K562 (cell line): ENCODE data around the gene EEFSEC. TPM values are rescaled to one million over a fixed set of nuclear protein-coding genes. Genes with fewer than 3 reads are reported as not detected.

Experiments used
- ATAC-seq: fragments of 200-7000 bp; cut with Tn5 transposase; 3 replicates; pipeline ENCODE4 v1.9.1; 2020; ENCODE audit warnings: moderate library complexity
- BruUV-seq: library from RNA; stranded (reverse); fragments of 400-500 nt; replicated peaks from 2 replicates; lab custom pipeline; 2021; lab: Mats Ljungman, UMichigan
- CTCF ChIA-PET: fragments of 300-600 bp; formaldehyde crosslinking; extraction: SDS; loops from one replicate; lab custom pipeline; 2021; ENCODE audit warnings: low intra/inter-chr PET ratio; lab: Yijun Ruan, JAX
- POLR2A ChIA-PET: fragments of 300-600, 350-650 bp; sonication (Branson Sonifier 250); formaldehyde crosslinking; extraction: SDS; loops from one replicate; lab custom pipeline; 2021; ENCODE audit warnings: antibody characterized with exemption, inconsistent platforms; lab: Yijun Ruan, JAX
- DNase-seq, 4 experiments: peaks; one replicate each; pipeline versions ENCODE4 v3.0.0 to v3.0.0-alpha.2; 2011 to 2018; ENCODE audit warnings: low spot score in 3 of 4, mixed read lengths in 3 of 4; ENCODE audit errors: extremely low read depth in 1 of 4
- FAIRE-seq: peaks from 2 replicates; lab custom pipeline; 2011; peaks lifted over from hg19 to GRCh38; lab: Jason Lieb, UNC
- H2AFZ ChIP-seq: 2 replicates; pipeline ENCODE4 v1.6.0; 2011; ENCODE audit warnings: low read depth, low read length, control low read depth, inconsistent platforms
- H3K27ac ChIP-seq: fragments of 200-600 bp; 3 replicates; pipeline ENCODE4 v1.8.0; 2011; ENCODE audit warnings: low read depth, mild to moderate bottlenecking, control low read depth, inconsistent platforms, low read length, moderate library complexity, mixed read lengths; ENCODE audit errors: extremely low read depth
- H3K27me3 ChIP-seq, 2 experiments: fragments of 300-600 bp in 1 of 2; 2 replicates in 1 of 2; 3 replicates in 1 of 2; pipeline versions ENCODE4 v1.6.0 to v1.8.0; 2011; ENCODE audit warnings: inconsistent platforms in 2 of 2, low read length in 2 of 2, mild to moderate bottlenecking in 1 of 2, mixed read lengths in 1 of 2, moderate library complexity in 1 of 2; ENCODE audit not compliant: control insufficient read depth in 2 of 2, insufficient read depth in 2 of 2
- H3K36me3 ChIP-seq: fragments of 300-600 bp; 3 replicates; pipeline ENCODE4 v1.8.0; 2011; ENCODE audit warnings: mild to moderate bottlenecking, low read length, inconsistent platforms; ENCODE audit not compliant: control insufficient read depth, insufficient read depth
- H3K4me1 ChIP-seq, 2 experiments: fragments of 200-600 bp in 1 of 2; replicated peaks in 1 of 2; 2 replicates in 1 of 2; 3 replicates in 1 of 2; pipeline versions ENCODE4 v1.5.1 to v1.8.0; 2011; ENCODE audit warnings: inconsistent platforms in 2 of 2, low read length in 2 of 2, mild to moderate bottlenecking in 1 of 2, mixed read lengths in 1 of 2, moderate library complexity in 1 of 2; ENCODE audit not compliant: control insufficient read depth in 2 of 2, insufficient read depth in 2 of 2
- H3K4me2 ChIP-seq: 2 replicates; pipeline ENCODE4 v1.6.1; 2011; ENCODE audit warnings: low read length, control low read depth, inconsistent platforms, mixed read lengths; ENCODE audit not compliant: insufficient read depth
- H3K4me3 ChIP-seq: fragments of 200-600 bp; sonication (generic), shearing (Covaris generic); 2 replicates; pipeline ENCODE4 v1.5.1; 2016; ENCODE audit warnings: control low read depth, inconsistent platforms
- H3K79me2 ChIP-seq: fragments of 200-600 bp; 3 replicates; pipeline ENCODE4 v1.8.0; 2011; ENCODE audit warnings: low read length, inconsistent platforms; ENCODE audit not compliant: control insufficient read depth, insufficient read depth
- H3K9ac ChIP-seq, 2 experiments: 2 replicates each; pipeline versions ENCODE4 v1.6.0 to v1.6.1; 2011; ENCODE audit warnings: low read depth in 2 of 2, low read length in 2 of 2, control low read depth in 1 of 2, inconsistent platforms in 1 of 2, mild to moderate bottlenecking in 1 of 2, mixed read lengths in 1 of 2; ENCODE audit not compliant: insufficient read depth in 1 of 2
- H3K9me1 ChIP-seq: one replicate; pipeline ENCODE4 v1.6.0; 2011; ENCODE audit warnings: inconsistent platforms, mild to moderate bottlenecking, low read length, moderate library complexity; ENCODE audit not compliant: control insufficient read depth, insufficient read depth
- H3K9me3 ChIP-seq: replicated peaks from 2 replicates; pipeline ENCODE4 v1.5.1; 2011; ENCODE audit warnings: low read depth, low read length, inconsistent platforms; ENCODE audit not compliant: control insufficient read depth, insufficient read depth
- H4K20me1 ChIP-seq: replicated peaks from 2 replicates; pipeline ENCODE4 v1.6.1; 2011; ENCODE audit warnings: low read length, inconsistent platforms, mixed read lengths; ENCODE audit not compliant: control insufficient read depth, insufficient read depth
- MEIS2 ChIP-seq: fragments of 450-650 bp; IDR thresholded peaks from 2 replicates; pipeline ENCODE4 v1.6.1; 2014; ENCODE audit warnings: mild to moderate bottlenecking; ENCODE audit not compliant: partially characterized antibody
- TCFL5 ChIP-seq: fragments of 250-450 bp; sonication (Bioruptor Pico); conservative IDR thresholded peaks from 2 replicates; pipeline ENCODE4 v1.6.1; 2021; ENCODE audit warnings: mild to moderate bottlenecking, moderate library complexity, matching md5 sums
- ZNF124 ChIP-seq: sonication (generic); formaldehyde crosslinking; IDR thresholded peaks from 2 replicates; pipeline ENCODE4 v1.8.1; 2022; ENCODE audit warnings: missing genetic modification reagents
- ZNF384 ChIP-seq: IDR thresholded peaks from 2 replicates; pipeline ENCODE4 v1.6.1; 2012; ENCODE audit warnings: low read depth, low read length, improper control_type of control experiment
- ZNF592 ChIP-seq: fragments of 450-650 bp; IDR thresholded peaks from 2 replicates; pipeline ENCODE4 v1.6.1; 2017; ENCODE audit warnings: antibody characterized with exemption, mild to moderate bottlenecking
- WGBS: fragments of 100-300 bp; shearing (Covaris generic); methylation state at CpG from one replicate; pipeline ENCODE4 v1.1.6; 2016; ENCODE audit warnings: low coverage, mixed read lengths; ENCODE audit not compliant: insufficient coverage; ENCODE audit errors: missing lambda C conversion rate; 5-methylcytosine and 5-hydroxymethylcytosine counted together
- in situ Hi-C: fragments of 300-500 bp; cut with MboI; formaldehyde crosslinking; loops from 4 replicates; pipeline ENCODE4 v1.15.0; 2018; ENCODE audit warnings: inconsistent platforms, mixed read lengths
- intact Hi-C: fragments of 100-400 bp; cut with micrococcal nuclease; formaldehyde crosslinking; loops from 2 replicates; pipeline ENCODE4 v1.14.2; 2022
- polyA plus RNA-seq, 8 experiments: library from polyadenylated mRNA; depleted of rRNA in 4 of 8; stranded (reverse) in 5 of 8; unstranded in 3 of 8; fragments of >200 nt; fragmentation: Nextera tagmentation in 2 of 8; fragmentation: Illumina TruSeq in 1 of 8; extraction: Ambion mirVana in 2 of 8; extraction: Trizol in 1 of 8; gene quantifications; 2 replicates each; pipeline versions ENCODE4 v1.2.1 to v1.2.3, GENCODE V29; 2011 to 2014; ENCODE audit warnings: inconsistent platforms in 1 of 8, missing spikeins in 1 of 8
- total RNA-seq, 7 experiments: library from RNA; depleted of rRNA in 6 of 7; stranded (reverse); fragments of >200 nt in 6 of 7; fragmentation: Illumina TruSeq in 2 of 7; extraction: Trizol in 2 of 7; gene quantifications; 2 replicates each; pipeline versions ENCODE4 v1.2.1 to v1.2.3, GENCODE V29; 2011 to 2021; ENCODE audit warnings: low replicate concordance in 1 of 7
- TF ChIP-seq, protein P1 (sequence below): fragments of 450-650 bp; IDR thresholded peaks from 2 replicates; pipeline ENCODE4 v1.6.1; 2016; ENCODE audit warnings: mild to moderate bottlenecking, moderate library complexity

The EEFSEC gene
- total and polyA plus RNA-seq, 9 of the 15 experiments (the other 6 are each of a cell fraction or from before 2014, with no cell fraction given): 0.35 to 11.8 (median 7.7) TPM

DNA sequence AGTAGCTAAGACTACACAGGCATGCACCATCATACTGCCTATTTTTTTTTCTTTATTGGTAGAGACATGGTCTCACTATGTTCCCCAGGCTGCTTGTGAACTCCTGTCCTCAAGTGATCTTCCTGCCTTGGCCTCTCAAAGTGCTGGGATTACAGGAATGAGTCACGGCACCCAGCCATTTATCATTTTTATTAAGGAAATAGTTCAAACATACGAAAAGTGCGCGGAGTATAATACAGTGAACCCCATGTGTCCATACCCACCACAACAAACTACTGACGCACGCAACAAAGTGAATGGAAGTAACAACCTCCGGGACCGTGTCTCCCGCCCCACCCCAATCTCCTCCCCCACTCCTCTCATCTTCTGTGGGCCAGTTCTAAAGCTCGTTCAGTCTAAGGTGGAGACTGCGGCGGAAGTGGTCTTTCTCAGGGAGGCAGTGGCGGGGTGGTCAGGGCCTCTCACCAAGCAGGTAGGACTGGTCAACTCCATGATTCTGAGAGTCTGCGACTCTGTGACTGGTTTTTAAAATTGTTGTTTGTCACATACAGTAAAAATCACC is 271.3 kb downstream of the EEFSEC start:
- ATAC-seq (peak; percentile 59), FAIRE-seq (peak; percentile 89), DNase-seq (peak; percentile 39 to 71 (median 54))
- Histone ChIP-seq H3K9me3 (no peaks in the 10 kb centered on the region), H3K9me1 (no peaks in the 10 kb centered on the region), H3K9ac (peak overlapping the region; percentile 57 to 90; a peak in 3 of 4 replicates), H3K4me3 (no peak overlapping the region), H3K36me3 (no peaks in the 10 kb centered on the region), H3K27me3 (no peaks in the 10 kb centered on the region), H4K20me1 (no peaks in the 10 kb centered on the region), H3K79me2 (no peaks in the 10 kb centered on the region; the same call in 2 of the 3 replicates), H3K4me2 (peak overlapping the region; percentile 59), H3K27ac (peak overlapping the region; percentile 71), H2AFZ (peak overlapping the region; percentile 84), H3K4me1 (peaks cover 52 to 97% of the 10 kb centered on the region in 2 experiments)
- 4% methylated on average over 11 of the region's 14 CpGs for WGBS
- no TSS peak for BruUV-seq
- CTCF ChIA-PET: no interaction called here
- POLR2A ChIA-PET: interaction anchor here (0.6 to 1.2 kb wide), 5 partner anchors 9 to 149 kb away, joined by 3 to 4 read pairs (median 3); no protein-coding TSS in a partner anchor
- in situ Hi-C loops: no loop called here
- intact Hi-C loops: no loop called here
- peak; percentile 58 for TF ChIP-seq ZNF384
- TF ChIP-seq, protein P1, sequence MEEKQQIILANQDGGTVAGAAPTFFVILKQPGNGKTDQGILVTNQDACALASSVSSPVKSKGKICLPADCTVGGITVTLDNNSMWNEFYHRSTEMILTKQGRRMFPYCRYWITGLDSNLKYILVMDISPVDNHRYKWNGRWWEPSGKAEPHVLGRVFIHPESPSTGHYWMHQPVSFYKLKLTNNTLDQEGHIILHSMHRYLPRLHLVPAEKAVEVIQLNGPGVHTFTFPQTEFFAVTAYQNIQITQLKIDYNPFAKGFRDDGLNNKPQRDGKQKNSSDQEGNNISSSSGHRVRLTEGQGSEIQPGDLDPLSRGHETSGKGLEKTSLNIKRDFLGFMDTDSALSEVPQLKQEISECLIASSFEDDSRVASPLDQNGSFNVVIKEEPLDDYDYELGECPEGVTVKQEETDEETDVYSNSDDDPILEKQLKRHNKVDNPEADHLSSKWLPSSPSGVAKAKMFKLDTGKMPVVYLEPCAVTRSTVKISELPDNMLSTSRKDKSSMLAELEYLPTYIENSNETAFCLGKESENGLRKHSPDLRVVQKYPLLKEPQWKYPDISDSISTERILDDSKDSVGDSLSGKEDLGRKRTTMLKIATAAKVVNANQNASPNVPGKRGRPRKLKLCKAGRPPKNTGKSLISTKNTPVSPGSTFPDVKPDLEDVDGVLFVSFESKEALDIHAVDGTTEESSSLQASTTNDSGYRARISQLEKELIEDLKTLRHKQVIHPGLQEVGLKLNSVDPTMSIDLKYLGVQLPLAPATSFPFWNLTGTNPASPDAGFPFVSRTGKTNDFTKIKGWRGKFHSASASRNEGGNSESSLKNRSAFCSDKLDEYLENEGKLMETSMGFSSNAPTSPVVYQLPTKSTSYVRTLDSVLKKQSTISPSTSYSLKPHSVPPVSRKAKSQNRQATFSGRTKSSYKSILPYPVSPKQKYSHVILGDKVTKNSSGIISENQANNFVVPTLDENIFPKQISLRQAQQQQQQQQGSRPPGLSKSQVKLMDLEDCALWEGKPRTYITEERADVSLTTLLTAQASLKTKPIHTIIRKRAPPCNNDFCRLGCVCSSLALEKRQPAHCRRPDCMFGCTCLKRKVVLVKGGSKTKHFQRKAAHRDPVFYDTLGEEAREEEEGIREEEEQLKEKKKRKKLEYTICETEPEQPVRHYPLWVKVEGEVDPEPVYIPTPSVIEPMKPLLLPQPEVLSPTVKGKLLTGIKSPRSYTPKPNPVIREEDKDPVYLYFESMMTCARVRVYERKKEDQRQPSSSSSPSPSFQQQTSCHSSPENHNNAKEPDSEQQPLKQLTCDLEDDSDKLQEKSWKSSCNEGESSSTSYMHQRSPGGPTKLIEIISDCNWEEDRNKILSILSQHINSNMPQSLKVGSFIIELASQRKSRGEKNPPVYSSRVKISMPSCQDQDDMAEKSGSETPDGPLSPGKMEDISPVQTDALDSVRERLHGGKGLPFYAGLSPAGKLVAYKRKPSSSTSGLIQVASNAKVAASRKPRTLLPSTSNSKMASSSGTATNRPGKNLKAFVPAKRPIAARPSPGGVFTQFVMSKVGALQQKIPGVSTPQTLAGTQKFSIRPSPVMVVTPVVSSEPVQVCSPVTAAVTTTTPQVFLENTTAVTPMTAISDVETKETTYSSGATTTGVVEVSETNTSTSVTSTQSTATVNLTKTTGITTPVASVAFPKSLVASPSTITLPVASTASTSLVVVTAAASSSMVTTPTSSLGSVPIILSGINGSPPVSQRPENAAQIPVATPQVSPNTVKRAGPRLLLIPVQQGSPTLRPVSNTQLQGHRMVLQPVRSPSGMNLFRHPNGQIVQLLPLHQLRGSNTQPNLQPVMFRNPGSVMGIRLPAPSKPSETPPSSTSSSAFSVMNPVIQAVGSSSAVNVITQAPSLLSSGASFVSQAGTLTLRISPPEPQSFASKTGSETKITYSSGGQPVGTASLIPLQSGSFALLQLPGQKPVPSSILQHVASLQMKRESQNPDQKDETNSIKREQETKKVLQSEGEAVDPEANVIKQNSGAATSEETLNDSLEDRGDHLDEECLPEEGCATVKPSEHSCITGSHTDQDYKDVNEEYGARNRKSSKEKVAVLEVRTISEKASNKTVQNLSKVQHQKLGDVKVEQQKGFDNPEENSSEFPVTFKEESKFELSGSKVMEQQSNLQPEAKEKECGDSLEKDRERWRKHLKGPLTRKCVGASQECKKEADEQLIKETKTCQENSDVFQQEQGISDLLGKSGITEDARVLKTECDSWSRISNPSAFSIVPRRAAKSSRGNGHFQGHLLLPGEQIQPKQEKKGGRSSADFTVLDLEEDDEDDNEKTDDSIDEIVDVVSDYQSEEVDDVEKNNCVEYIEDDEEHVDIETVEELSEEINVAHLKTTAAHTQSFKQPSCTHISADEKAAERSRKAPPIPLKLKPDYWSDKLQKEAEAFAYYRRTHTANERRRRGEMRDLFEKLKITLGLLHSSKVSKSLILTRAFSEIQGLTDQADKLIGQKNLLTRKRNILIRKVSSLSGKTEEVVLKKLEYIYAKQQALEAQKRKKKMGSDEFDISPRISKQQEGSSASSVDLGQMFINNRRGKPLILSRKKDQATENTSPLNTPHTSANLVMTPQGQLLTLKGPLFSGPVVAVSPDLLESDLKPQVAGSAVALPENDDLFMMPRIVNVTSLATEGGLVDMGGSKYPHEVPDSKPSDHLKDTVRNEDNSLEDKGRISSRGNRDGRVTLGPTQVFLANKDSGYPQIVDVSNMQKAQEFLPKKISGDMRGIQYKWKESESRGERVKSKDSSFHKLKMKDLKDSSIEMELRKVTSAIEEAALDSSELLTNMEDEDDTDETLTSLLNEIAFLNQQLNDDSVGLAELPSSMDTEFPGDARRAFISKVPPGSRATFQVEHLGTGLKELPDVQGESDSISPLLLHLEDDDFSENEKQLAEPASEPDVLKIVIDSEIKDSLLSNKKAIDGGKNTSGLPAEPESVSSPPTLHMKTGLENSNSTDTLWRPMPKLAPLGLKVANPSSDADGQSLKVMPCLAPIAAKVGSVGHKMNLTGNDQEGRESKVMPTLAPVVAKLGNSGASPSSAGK: 0 out of 2 replicates have a peak, but pooled peaks have one; percentile 9
- TF ChIP-seq MEIS2: peak; percentile 40
- peak; percentile 53; the same call in 1 of the 2 replicates for TF ChIP-seq ZNF592
- TF ChIP-seq ZNF124 (CRISPR knock-in tag): no peak
- no peak for TF ChIP-seq TCFL5 (CRISPR knock-in tag)
